GM19397 (cell line): Measurements from ENCODE around the gene SPAG6.

Experiments
- ATAC-seq: cut with Tn5 transposase; IDR thresholded peaks from one replicate; pipeline ENCODE4 v1.9.1; 2021; ENCODE audit warnings: mild to moderate bottlenecking, moderate library complexity; ENCODE audit not compliant: unreplicated experiment

The SPAG6 gene

GRCh38 chr10:22427890-22428571, 82.7 kb downstream of the SPAG6 start:
- ATAC-seq, result no peak

GRCh38 chr10:22429146-22429545, 83.8 kb downstream of the SPAG6 start:
- ATAC-seq, result no peak

GRCh38 chr10:22429981-22430421, 84.7 kb downstream of the SPAG6 start:
- ATAC-seq, result no peak

GRCh38 chr10:22433875-22434274, 88.6 kb downstream of the SPAG6 start:
- ATAC-seq, result no peak

- no peak for ATAC-seq
These were observed 89.2 kb downstream of the SPAG6 start for GRCh38 chr10:22434521-22434920.

- no peak for ATAC-seq
These were observed 90.4 kb downstream of the SPAG6 start for GRCh38 chr10:22435650-22436049.

GRCh38 chr10:22436526-22436892, 91.2 kb downstream of the SPAG6 start:
- ATAC-seq, result peak; percentile 51

GRCh38 chr10:22436893-22437619, 91.8 kb downstream of the SPAG6 start:
- ATAC-seq, result peak; percentile 79

- ATAC-seq, result peak; percentile 20
These were observed 92.6 kb downstream of the SPAG6 start for GRCh38 chr10:22437620-22438588.

GRCh38 chr10:22438711-22439110, 93.4 kb downstream of the SPAG6 start:
- no peak for ATAC-seq

- no peak for ATAC-seq
These were observed 96.8 kb downstream of the SPAG6 start for GRCh38 chr10:22442063-22442462.

- no peak for ATAC-seq
These were observed 97.2 kb downstream of the SPAG6 start for GRCh38 chr10:22442468-22442867.

GRCh38 chr10:22443175-22443901, 98.0 kb downstream of the SPAG6 start:
- ATAC-seq, result no peak

- ATAC-seq, result no peak
These were observed 99.0 kb downstream of the SPAG6 start for GRCh38 chr10:22444219-22444788.

- ATAC-seq, result no peak
These were observed 100.2 kb downstream of the SPAG6 start for GRCh38 chr10:22445495-22445894.

GRCh38 chr10:22447068-22447467, 101.8 kb downstream of the SPAG6 start:
- ATAC-seq, result no peak

GRCh38 chr10:22451346-22451745, 106.0 kb downstream of the SPAG6 start:
- ATAC-seq, result no peak

- ATAC-seq, result no peak
These were observed 108.0 kb downstream of the SPAG6 start for GRCh38 chr10:22453320-22453719.

GRCh38 chr10:22453948-22454591, 108.8 kb downstream of the SPAG6 start:
- no peak for ATAC-seq

GRCh38 chr10:22454634-22455033, 109.3 kb downstream of the SPAG6 start:
- no peak for ATAC-seq
